ENCODE measurements around the gene EPHB2.

GRCh38 chr1:22952694-22953056 lies 242.0 kb downstream of the EPHB2 start:
- TF ChIP-seq MAFK (IDR thresholded peaks at IDR 0.05; ENCODE audit: low read depth, low read length) (no peak), CTCF (conservative IDR thresholded peaks at IDR 0.05; ENCODE audit: low read depth, low read length) (no peak), POLR2A (IDR thresholded peaks at IDR 0.05; ENCODE audit: low read depth, low read length) (no peak), USF2 (IDR thresholded peaks at IDR 0.05; ENCODE audit: low read depth, low read length) (no peak), RAD21 (IDR thresholded peaks at IDR 0.05; ENCODE audit: low read length) (no peak), RCOR1 (IDR thresholded peaks at IDR 0.05; ENCODE audit: insufficient replicate concordance, low read length) (no peak), MAZ (IDR thresholded peaks at IDR 0.05; ENCODE audit: borderline replicate concordance, low read depth, low read length) (no peak), NFE2L2 (IDR thresholded peaks at IDR 0.05; ENCODE audit: low read depth, low read length) (no peak), ELK1 (IDR thresholded peaks at IDR 0.05; ENCODE audit: borderline replicate concordance, low read depth, low read length) (no peak), BHLHE40 (IDR thresholded peaks at IDR 0.05; ENCODE audit: low read depth, low read length) (no peak)

All from IMR-90 (cell line).